COR-L47 (cell line): Measurements from ENCODE around the gene EML1.

Source experiments
- DNase-seq: peaks from one replicate; lab custom pipeline; 2025; lab: John Stamatoyannopoulos, UW

EML1 gene

GRCh38 chr14:99793213-99794150 is at the start of gene EML1:
TSS of gene EML1 (plus strand) at chr14:99793413. CDS start at chr14:99793477, 64 bp downstream.
- DNase-seq = peak; percentile 94

- DNase-seq = peak; percentile 57
Observed at GRCh38 chr14:99744199-99744872, 48.9 kb upstream of the EML1 start.

- no peak for DNase-seq
Observed at GRCh38 chr14:99744873-99745224, 48.4 kb upstream of the EML1 start.

- DNase-seq = no peak
Observed at GRCh38 chr14:99745307-99745951, 47.8 kb upstream of the EML1 start.

GRCh38 chr14:99747167-99747566 is 46.0 kb upstream of the EML1 start:
- no peak for DNase-seq

GRCh38 chr14:99747582-99748330 is 45.5 kb upstream of the EML1 start:
- no peak for DNase-seq

GRCh38 chr14:99748529-99748928 is 44.7 kb upstream of the EML1 start:
- no peak for DNase-seq

GRCh38 chr14:99749142-99749541 is 44.1 kb upstream of the EML1 start:
- no peak for DNase-seq

GRCh38 chr14:99749763-99750715 is 43.2 kb upstream of the EML1 start:
- no peak for DNase-seq

- DNase-seq = no peak
Observed at GRCh38 chr14:99750746-99751450, 42.3 kb upstream of the EML1 start.

GRCh38 chr14:99751539-99752485 is 41.4 kb upstream of the EML1 start:
- no peak for DNase-seq

- no peak for DNase-seq
Observed at GRCh38 chr14:99752486-99753121, 40.6 kb upstream of the EML1 start.

GRCh38 chr14:99753225-99754140 is 39.7 kb upstream of the EML1 start:
- no peak for DNase-seq

GRCh38 chr14:99754141-99755067 is 38.8 kb upstream of the EML1 start:
- DNase-seq = no peak

- no peak for DNase-seq
Observed at GRCh38 chr14:99755068-99755405, 38.2 kb upstream of the EML1 start.
